Measurements from ENCODE around the gene PARD6B.

PARD6B gene, protein sequence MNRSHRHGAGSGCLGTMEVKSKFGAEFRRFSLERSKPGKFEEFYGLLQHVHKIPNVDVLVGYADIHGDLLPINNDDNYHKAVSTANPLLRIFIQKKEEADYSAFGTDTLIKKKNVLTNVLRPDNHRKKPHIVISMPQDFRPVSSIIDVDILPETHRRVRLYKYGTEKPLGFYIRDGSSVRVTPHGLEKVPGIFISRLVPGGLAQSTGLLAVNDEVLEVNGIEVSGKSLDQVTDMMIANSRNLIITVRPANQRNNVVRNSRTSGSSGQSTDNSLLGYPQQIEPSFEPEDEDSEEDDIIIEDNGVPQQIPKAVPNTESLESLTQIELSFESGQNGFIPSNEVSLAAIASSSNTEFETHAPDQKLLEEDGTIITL

DNA sequence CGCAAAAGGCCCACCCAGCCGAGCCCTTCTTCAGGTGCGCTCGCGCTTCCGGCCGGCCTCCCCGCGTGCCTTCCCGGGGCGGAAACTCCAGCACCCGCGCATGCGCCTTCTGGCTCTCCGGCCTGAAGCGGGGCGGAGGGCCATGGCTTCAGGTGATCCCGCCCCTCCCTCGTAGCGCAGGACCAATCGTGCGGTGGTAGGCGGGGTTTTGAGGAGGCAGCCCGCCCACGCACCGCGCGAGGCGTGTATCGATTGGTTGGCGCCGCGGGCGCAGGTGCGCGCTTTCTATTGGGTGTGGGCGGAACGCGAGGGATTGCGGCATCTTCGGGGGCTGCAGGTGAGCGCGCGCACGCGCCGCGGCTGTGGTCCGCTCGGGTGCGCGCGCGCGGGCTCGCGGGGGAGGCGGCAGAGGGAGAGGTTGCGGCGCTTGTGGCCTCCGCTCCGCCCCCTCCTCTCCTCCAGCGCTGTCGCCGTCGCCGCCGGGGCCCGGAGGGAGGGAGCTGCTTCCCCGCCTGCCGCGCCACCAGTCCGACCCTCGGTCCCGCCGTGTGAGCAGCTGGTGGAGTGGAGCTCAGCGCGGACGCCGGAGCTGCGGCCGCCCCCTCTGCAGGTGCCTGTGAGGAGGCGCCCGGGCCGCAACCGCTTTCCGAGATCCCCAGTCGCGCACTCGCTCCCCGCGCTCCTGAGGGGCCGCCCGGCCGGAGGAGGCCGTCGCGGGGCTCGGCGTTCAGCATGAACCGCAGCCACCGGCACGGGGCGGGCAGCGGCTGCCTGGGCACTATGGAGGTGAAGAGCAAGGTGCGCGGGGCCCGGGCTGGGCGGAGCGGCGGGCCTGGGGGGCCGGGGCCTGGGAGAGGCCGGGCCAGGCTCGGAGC, at the start of gene PARD6B:
TSS of gene PARD6B (plus strand) at position 526 of the 875 bp plus-strand sequence. CDS start at position 733, 207 bp downstream.
- TF ChIP-seq, protein P1, sequence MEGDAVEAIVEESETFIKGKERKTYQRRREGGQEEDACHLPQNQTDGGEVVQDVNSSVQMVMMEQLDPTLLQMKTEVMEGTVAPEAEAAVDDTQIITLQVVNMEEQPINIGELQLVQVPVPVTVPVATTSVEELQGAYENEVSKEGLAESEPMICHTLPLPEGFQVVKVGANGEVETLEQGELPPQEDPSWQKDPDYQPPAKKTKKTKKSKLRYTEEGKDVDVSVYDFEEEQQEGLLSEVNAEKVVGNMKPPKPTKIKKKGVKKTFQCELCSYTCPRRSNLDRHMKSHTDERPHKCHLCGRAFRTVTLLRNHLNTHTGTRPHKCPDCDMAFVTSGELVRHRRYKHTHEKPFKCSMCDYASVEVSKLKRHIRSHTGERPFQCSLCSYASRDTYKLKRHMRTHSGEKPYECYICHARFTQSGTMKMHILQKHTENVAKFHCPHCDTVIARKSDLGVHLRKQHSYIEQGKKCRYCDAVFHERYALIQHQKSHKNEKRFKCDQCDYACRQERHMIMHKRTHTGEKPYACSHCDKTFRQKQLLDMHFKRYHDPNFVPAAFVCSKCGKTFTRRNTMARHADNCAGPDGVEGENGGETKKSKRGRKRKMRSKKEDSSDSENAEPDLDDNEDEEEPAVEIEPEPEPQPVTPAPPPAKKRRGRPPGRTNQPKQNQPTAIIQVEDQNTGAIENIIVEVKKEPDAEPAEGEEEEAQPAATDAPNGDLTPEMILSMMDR (IDR thresholded peaks at IDR 0.05; ENCODE audit: insufficient read depth, missing control alignments): no peak
- DNase-seq (ENCODE audit: insufficient read length, low spot score): peak; percentile 93
- no peak for FAIRE-seq

- DNase-seq (ENCODE audit: insufficient read length, low spot score) (no peak), FAIRE-seq (no peak)
- TF ChIP-seq, protein P1 (IDR thresholded peaks at IDR 0.05; ENCODE audit: insufficient read depth, missing control alignments): no peak
These were observed 49.3 kb upstream of the PARD6B start for GRCh38 chr20:50682065-50682464.

GRCh38 chr20:50682947-50683530, 48.3 kb upstream of the PARD6B start:
- no peak for FAIRE-seq
- TF ChIP-seq, protein P1 (IDR thresholded peaks at IDR 0.05; ENCODE audit: insufficient read depth, missing control alignments): no peak

DNA sequence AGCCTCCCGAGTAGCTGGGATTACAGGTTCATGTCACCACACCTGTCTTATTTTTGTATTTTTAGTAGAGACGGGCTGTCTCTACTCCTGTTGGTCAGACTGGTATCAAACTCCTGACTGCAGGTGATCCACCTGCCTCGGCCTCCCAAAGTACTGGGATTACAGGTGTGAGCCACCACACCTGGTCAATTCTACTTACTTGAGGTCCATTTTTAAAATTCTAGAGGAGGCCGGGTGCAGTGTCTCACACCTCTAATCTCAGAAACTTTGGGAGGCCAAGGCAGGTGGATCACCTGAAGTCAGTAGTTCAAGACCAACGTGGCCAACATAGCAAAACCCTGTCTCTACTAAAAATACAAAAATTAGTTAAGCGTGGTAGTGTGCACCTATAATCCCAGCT, 47.8 kb upstream of the PARD6B start:
- TF ChIP-seq, protein P1 (IDR thresholded peaks at IDR 0.05; ENCODE audit: insufficient read depth, missing control alignments): no peak
- no peak for FAIRE-seq

More at GRCh38 chr20:50682947-50683530, 48.3 kb upstream of the PARD6B start:
- DNase-seq (ENCODE audit: insufficient read length, low spot score): no peak

DNA sequence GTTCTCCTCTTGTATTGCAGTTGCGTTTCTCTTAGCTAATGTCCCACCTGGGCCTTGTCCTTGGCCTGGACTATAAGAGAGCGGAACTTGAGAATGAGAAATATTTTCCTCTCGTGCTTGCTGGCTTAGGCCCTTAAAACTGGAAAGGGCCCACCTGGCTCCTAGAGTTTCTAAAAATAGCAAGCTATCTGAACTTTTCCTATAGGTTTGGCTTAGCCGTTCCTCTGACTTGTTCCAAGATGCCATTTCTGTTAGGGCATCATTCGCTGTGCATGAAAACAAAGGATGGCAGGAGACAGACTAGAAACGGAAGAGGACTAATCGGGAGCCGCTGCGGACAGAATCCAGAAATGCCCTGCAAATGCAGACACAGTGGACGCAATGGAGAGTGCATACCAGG, 44.6 kb upstream of the PARD6B start:
- TF ChIP-seq, protein P1 (IDR thresholded peaks at IDR 0.05; ENCODE audit: insufficient read depth, missing control alignments): no peak
- DNase-seq (ENCODE audit: insufficient read length, low spot score): no peak
- no peak for FAIRE-seq

More for the DNA sequence above, 47.8 kb upstream of the PARD6B start:
- DNase-seq (ENCODE audit: insufficient read length, low spot score): no peak

- FAIRE-seq (no peak), DNase-seq (ENCODE audit: insufficient read length, low spot score) (no peak)
- TF ChIP-seq, protein P1 (IDR thresholded peaks at IDR 0.05; ENCODE audit: insufficient read depth, missing control alignments): no peak
These were observed 43.0 kb upstream of the PARD6B start for GRCh38 chr20:50688256-50688975.
